ENCODE data around the gene S100A5.

Gene S100A5

GRCh38 chr1:153507926-153508583 is 32.7 kb downstream of the S100A5 start:
- no peak for DNase-seq (ENCODE audit: low read depth)

DNA sequence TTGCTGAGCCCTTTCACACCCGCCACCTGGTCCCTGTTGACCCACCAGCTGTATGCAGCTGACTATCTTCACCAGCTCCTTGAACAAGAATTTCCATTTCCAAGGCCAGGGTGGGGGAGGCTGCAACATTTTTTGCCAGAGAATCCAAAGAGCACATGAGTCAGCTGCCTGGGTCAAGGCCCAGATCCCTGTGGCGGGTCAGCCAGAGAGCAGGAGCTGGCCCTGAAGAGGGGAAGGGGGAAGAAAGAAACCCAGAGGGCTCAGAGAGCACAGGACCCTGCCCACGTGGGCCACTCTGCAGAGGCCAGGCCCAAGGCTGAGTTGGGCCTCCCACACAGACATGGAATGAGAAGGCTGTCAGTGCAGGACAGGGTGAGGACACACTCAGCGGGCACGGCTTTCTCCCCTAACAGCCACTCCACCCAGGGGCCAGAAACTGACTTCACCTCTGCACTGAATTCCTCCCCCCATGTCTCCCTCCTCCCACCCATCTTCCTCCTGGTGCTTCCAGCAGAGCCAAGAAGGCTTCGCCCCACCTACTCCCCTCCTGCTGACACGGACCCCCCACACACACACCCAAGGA is 33.8 kb downstream of the S100A5 start:
- DNase-seq (ENCODE audit: low read depth): peak; percentile 90

GRCh38 chr1:153506386-153506785 is 34.3 kb downstream of the S100A5 start:
- no peak for DNase-seq (ENCODE audit: low read depth)

- DNase-seq (ENCODE audit: low read depth): no peak
Measured at GRCh38 chr1:153505576-153505975, 35.2 kb downstream of the S100A5 start.

DNA sequence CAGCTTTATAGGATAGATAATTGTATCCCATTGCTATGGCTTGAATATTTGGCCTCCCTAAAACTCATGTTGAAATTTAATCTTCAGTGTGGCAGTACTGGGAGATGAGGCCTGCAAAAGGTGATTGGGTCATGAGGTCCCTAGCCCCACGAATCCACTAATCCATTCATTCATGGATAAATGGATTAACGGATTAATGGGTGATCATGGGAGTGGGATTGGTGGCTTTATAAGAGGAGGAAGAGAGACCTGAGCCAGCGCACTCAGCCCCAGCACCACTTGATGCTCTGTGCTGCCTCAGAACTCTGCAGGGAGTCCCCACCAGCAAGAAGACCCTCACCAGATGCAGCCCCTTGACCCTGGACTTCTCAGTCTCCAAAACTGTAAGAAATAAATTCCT is 37.0 kb downstream of the S100A5 start:
- no peak for DNase-seq (ENCODE audit: low read depth)

DNA sequence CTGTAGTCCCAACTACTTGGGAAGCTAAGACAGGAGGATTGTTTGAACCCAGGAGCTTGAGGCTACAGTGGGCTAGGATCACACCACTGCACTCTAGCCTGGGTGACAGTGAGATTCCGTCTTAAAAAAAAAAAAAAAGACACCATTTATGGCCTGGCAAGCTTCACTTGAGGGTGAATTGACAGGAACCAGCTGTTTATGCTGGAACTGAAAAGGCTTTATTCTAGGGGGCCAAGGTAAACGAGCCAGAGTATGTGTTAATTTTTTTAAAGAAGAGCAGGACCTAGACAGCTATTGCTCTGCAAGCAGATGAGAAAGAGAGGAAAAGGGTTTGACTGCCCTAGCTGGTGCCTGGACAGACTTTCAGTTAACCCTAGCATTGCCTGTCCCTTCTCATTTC is 42.0 kb downstream of the S100A5 start:
- no peak for DNase-seq (ENCODE audit: low read depth)

- DNase-seq (ENCODE audit: low read depth): no peak
Measured at GRCh38 chr1:153495536-153495935, 45.2 kb downstream of the S100A5 start.

DNA sequence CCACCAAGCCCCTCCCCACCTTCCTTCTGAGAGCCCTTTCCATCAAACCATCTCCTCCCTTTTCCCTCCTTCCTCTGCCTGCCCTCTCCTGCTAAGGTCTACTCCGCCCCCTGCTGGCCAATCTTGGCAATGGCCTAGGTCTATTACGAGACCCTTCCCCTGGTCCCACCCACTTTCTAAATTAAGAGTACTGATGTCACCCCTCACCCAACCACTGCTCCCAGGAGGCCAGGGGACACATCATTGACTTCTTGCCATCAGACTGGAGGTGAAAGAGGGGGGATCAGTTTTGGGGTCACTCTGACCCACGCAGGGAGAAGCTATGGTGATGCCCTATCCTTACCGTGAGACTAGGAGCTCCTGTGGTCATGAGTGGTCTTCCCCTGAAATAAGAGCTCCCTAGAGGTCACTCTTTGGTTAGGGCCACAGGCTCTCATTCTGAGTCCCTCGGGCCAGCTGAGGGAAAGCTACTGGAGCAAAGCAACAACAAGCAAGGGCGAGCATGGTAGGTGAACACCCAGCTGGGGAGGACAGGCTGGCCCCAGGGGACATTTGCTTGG is 45.7 kb downstream of the S100A5 start:
- peak; percentile 46 for DNase-seq (ENCODE audit: low read depth)

GRCh38 chr1:153493343-153493960 is 47.3 kb downstream of the S100A5 start:
- DNase-seq (ENCODE audit: low read depth): peak; percentile 72

DNA sequence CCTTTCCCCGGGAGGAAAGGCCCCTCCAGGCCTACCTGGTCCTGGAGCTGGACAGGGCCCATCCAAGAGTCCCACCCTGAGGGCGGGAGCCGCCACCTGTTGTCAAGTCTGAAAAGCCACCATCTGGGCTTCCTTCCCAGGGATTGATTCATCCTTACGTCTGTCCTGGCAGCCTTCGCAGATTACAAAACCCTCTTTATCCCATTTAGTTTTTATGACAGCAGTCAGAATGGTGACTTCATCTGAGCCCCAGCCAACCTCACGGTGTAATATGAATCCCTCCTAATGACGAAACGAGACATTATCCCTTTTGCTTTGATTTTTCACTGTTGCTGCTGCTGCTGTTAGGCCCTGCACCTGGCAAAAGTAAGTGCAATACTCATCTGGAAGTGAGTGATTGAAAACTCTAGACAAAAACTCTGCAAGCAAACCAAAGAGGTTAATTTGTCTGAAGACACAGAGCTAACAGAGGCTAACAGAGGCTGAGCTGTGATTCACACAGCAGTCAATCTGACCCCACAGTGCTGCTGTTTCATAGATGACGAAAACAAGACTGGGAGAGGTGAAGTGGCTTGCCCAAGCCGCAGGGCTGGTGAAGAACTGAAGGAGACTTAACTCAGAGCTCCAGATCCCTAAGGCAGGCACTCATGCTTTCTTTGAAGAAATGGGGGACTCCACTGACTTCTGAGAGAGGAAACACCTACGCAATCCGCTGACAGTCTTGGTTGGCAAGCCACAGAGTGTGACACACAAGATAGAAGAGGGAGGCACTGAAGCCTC is 50.3 kb downstream of the S100A5 start:
- DNase-seq (ENCODE audit: low read depth): peak; percentile 90

DNA sequence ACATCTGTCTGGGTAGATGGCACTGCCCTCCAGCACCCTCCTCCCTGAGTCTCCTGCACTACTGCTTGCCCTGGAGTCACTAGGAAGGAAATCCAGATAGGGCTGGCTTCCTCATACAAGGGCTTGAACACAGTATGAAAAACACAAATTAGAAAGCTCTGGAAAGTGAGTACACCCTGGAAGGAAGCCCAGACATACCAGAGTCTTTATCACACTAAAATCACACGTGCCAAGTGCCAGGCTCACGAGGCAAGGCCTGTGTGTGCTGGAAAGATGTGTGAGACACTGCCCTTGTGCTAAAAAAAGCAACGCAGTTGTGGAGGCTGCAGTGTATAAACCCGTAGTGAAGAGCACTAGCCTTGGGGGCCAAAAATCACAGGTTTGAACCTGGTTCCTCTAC is 52.0 kb downstream of the S100A5 start:
- DNase-seq (ENCODE audit: low read depth): peak; percentile 71

- DNase-seq (ENCODE audit: low read depth): no peak
Measured at GRCh38 chr1:153487707-153488106, 53.0 kb downstream of the S100A5 start.
